ENCODE data around the gene SBF2. TPM values are rescaled to one million over a fixed set of nuclear protein-coding genes. Genes with fewer than 3 reads are reported as not detected.

SBF2 gene
- total and polyA plus RNA-seq, 8 donors, result 25.7 to 62.6 (median 57.0) TPM

DNA sequence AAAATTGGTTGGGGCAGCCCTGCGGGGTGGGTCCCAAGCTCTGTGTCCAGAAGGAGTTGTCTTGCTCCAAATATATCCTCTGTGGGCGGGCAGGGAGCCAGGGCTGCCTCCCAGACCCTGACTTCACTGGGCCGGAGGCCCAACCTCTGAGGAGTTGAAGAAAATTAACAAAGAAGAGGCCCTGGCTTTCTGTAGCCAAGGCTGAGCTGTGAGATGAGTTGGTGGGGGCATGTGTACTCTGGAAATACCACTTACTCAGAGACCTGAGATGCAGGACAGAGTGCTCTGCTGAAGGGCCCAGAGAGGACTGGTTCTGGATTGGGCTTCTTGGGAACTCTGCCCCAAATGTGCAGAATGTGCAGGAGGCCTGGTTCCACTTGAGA, 533.8 kb downstream of the SBF2 start:
- DNase-seq, result peak in 3 of 4 donors; percentile 69 to 86 (median 80)
- peak; percentile 3 for ATAC-seq
- Histone ChIP-seq H3K27ac (peak overlapping the region; percentile 83 to 90), H3K9me3 (no peaks in the 10 kb centered on the region), H3K36me3 (no peaks in the 10 kb centered on the region), H3K4me3 (no peak overlapping the region), H3K27me3 (no peaks in the 10 kb centered on the region), H3K4me1 (peaks cover 6 to 39% of the 10 kb centered on the region in 2 donors)
- no peak for TF ChIP-seq CTCF (IDR thresholded peaks at IDR 0.05)
- intact Hi-C loops (cut with DNase I), result loop anchor here in 1 of 2 donors (10.0 kb wide), 1 partner anchor 195 kb away; no protein-coding TSS in a partner anchor

DNA sequence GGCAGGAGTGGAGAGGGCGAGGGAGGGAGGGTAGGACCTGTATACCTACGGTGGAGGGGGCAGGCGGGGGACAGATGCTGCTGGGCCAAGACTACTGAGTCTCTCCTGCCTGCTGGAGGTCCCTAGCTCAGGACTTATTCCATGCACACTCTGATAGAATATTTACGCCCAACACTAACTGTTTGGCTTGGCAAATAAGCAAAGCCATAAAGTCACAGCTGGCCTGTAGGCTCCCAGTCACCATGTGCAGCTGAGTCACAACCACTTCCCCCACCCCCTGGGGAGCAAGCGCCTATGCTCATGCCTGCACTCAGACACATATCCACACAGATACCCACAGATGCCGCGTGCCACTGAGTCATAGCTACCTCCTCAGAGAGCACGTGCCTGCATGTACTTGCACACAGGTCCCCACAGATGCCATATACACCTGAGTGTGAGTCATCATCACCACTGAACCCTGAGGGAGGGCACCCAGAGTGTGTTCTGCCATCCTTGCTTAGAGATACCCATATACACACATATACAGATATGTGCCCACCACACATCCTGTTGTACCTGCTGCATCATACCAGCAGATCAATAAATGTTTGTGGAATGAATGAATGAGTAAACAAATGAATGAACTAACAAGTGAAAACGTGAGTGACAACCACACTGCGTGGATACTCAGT, 534.4 kb downstream of the SBF2 start:
- TF ChIP-seq CTCF (IDR thresholded peaks at IDR 0.05), result no peak
- peaks cover 6 to 39% of the 10 kb centered on the region in 2 donors for H3K4me1 ChIP-seq
- H3K9me3 ChIP-seq, result no peaks in the 10 kb centered on the region
- no peaks in the 10 kb centered on the region for H3K36me3 ChIP-seq
- peak; percentile 28 to 91 (median 64) for DNase-seq
- peak overlapping the region in 1 of 2 donors; percentile 62 for H3K4me3 ChIP-seq
- no peaks in the 10 kb centered on the region for H3K27me3 ChIP-seq
- peak; percentile 58 for ATAC-seq
- intact Hi-C loops (cut with DNase I), result loop anchor here in 1 of 2 donors (5.0 to 10.0 kb wide), 4 partner anchors 145 to 545 kb away; partner anchors contain the start of gene ADM
- peak overlapping the region; percentile 83 to 90 for H3K27ac ChIP-seq

DNA sequence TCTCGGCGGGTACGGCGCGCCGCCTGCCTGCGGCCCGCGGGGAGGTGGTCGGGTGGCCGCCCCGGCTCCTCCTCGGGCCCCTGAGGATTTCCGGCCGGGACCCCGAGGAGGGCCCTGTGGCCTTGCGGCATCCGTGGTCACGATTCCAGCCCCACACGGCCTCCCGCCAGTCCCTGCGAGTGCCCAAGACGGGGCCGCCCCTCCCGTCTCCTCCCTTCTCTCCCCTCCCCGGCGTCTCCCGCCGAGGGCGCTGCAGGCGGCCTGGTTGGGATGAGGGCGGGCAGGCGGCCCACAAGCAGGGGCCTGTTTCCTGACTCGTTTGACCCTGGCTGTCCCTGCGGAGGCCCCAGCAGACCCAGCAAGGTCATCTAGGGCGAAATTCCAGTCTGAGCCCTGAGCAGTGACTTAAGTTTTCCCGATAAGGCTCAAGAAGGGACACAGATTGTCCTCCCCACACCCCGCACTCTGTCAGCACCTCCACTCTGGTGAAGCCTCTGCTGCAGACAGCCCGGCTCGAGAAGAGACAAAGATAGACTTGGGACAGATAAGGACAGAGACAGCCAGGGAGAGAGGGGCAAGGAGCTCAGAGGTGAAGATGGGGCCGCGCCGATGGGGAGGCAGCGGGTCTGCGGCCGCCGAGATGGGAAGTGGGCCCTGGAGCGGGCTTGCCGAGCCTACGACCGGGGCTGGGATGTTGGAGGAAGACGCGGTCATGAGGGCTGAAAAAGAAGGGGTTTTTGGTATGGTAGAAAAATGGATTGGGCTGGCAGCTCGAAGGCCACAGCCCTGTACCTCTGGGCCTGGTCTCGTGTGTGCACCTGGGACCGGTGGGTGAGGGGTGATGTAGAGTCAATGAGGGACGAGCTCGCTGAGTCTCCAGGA, 535.1 kb downstream of the SBF2 start:
- no peak for TF ChIP-seq CTCF (IDR thresholded peaks at IDR 0.05)
- H3K27ac ChIP-seq, result peak overlapping the region; percentile 83 to 90
- peak overlapping the region; percentile 62 to 79 for H3K4me3 ChIP-seq
- DNase-seq, result peak; percentile 54 to 92 (median 80)
- H3K27me3 ChIP-seq, result no peaks in the 10 kb centered on the region
- intact Hi-C loops (cut with DNase I), result loop anchor here in 1 of 2 donors (5.0 to 10.0 kb wide), 3 partner anchors 144 to 546 kb away; partner anchors contain the start of gene ADM
- no peaks in the 10 kb centered on the region for H3K36me3 ChIP-seq
- ATAC-seq, result peak; percentile 83
- no peaks in the 10 kb centered on the region for H3K9me3 ChIP-seq
- peaks cover 6 to 42% of the 10 kb centered on the region in 2 donors for H3K4me1 ChIP-seq

GRCh38 chr11:9757809-9758636, 536.0 kb downstream of the SBF2 start:
- no peaks in the 10 kb centered on the region for H3K9me3 ChIP-seq
- peak; percentile 78 to 97 (median 90) for DNase-seq
- H3K27ac ChIP-seq, result peak overlapping the region; percentile 83 to 90
- intact Hi-C loops (cut with DNase I), result loop anchor here in 1 of 2 donors (5.0 to 10.0 kb wide), 3 partner anchors 143 to 547 kb away; partner anchors contain the start of gene ADM
- H3K4me1 ChIP-seq, result peaks cover 6 to 44% of the 10 kb centered on the region in 2 donors
- ATAC-seq, result peak; percentile 90
- TF ChIP-seq CTCF (IDR thresholded peaks at IDR 0.05), result peak; percentile 85 to 91
- H3K4me3 ChIP-seq, result peak overlapping the region; percentile 62 to 79
- no peaks in the 10 kb centered on the region for H3K27me3 ChIP-seq
- H3K36me3 ChIP-seq, result peaks cover 0 to 7% of the 10 kb centered on the region in 2 donors

All from left lung (tissue), 10 donors.